Smooth muscle cell of the brain vasculature (primary cell): ENCODE measurements around the gene SLC27A4.

Source experiments
- DNase-seq: peaks from one replicate; pipeline ENCODE4 v3.0.0-alpha.2; 2012; ENCODE audit warnings: low read depth, low spot score

Gene SLC27A4

GRCh38 chr9:128391956-128392301 is 51.6 kb downstream of the SLC27A4 start:
- DNase-seq = no peak

DNA sequence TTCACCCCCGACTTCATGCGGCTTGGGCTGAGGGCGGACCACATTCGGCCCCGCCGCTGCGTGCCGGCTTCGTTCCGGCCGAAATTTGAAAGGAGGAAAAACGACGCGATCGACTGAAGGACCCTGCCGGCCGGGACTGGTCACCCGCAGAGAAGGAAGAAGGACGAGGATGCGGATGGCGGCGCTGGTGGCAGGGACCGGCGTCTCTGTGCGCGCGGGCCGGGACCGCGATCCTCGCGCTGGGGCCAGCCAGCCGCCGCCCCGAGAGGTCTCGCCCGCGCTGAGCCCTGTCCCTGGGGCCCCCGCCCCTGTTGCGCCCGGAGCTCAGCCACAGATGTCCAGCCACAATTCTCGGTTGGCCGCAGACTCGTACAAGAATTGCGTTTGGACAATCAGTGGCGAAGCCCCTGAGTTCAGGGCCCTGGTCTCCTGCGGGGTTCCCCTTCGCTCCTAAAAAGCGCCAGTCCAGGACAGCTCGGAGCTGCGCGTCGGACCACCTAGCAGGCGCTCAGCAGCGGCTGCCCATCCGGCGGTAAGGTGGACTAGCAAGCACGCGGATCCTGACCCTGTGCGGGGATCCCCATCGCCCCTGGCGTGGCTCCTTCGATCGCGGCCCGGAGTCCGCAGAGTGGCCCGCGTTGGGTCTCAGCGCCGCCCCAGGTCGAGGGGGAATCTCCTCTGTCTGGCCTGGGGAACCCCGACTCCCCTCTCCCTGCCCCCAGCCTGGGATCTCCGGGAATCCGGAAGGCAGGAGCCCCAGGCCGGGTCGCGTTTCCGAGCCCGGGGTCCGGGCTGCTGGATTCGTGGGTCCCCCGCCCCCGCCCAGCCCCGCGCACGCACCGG is 52.2 kb downstream of the SLC27A4 start:
- DNase-seq = no peak

- DNase-seq = no peak
Observed at GRCh38 chr9:128393145-128393775, 52.9 kb downstream of the SLC27A4 start.

GRCh38 chr9:128393970-128394369 is 53.6 kb downstream of the SLC27A4 start:
- no peak for DNase-seq

- DNase-seq = no peak
Observed at GRCh38 chr9:128394379-128395168, 54.2 kb downstream of the SLC27A4 start.

DNA sequence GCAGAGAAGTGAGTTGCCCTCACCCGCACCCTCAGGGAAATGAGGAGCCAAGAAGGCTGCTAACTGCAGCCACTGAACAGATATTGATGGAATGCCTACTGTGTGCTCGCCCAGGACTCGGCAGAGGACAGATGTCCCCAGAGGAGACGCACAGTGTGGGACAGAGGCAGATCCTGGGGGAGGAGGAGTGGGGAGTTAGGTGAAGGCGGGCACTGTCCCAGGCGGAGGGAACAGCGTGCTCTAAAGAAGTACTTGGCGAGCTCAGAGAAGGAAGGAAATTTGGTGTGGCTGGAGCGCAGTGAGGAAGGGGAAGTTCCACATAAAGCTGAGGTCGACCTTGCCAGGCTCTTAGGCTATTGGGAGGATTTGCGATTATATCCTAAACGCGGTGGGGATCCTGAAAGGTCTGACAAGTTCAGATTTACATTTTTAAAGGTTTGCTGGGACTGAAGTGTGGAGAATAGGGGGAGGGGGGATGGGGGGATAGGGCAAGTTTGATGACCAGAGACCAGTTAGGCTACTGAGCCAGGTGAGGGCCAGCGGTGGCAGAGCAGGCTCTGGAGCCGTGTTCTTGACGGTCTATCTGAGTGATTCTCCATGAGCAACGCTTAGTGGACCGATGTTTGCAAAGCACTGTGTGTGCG is 56.8 kb downstream of the SLC27A4 start:
- DNase-seq = no peak

GRCh38 chr9:128397831-128398230 is 57.5 kb downstream of the SLC27A4 start:
- DNase-seq = no peak

DNA sequence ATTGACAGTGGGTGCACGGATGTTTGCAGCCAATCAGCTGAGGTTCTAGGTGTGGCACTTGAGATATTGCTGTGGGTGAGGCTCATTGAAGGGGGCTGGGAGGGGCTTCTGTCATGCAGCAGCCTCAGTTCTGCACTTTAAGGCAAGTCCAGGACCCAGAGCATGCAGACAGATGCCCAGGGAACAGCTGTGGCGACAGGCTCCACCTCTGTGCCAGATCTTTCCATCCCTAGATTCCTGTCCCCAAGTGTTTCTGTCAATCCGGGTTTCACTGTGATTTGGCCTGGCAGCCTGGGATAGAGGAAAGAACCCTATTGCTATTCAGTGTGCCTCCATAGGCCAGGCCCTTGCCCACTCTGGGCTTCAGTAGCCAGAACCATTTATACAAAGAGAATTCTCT is 59.5 kb downstream of the SLC27A4 start:
- DNase-seq = no peak

- DNase-seq = no peak
Observed at GRCh38 chr9:128404560-128404959, 64.2 kb downstream of the SLC27A4 start.

DNA sequence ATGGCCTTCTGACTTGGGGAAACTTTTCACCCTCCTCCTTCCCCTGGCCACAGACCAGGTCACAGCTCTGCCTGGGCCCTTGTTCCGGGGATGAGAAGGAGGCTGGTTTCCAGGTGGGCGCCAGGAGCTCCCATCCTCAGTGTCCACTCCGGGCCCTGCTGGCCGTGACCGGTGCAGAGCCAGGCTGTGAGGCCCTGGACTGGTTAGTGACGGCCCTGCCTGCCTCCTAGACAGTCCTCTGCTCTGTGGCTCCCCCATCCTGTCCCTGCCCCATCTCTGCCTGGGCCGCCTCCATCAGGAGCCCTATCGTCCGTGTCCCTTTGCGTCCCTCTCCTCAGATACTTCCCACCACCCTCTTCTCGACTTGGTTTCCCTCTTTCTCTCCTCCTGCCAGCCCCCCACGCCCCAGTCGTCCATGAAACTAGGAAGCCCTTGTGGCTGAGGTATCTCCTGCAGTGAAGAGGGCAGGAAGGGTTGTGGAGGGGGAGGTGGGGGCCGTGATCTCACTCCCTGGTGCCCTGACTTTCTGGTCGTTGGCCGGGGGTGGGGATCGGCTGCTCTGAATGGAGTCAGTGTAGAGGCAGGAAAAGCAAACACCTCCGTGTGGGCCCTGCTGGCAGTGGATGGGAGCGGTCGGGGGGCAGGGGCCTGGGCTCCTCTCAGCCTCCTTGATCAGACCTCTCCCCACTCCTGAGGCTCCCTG is 64.9 kb downstream of the SLC27A4 start:
- no peak for DNase-seq

- DNase-seq = no peak
Observed at GRCh38 chr9:128405780-128406171, 65.4 kb downstream of the SLC27A4 start.

- no peak for DNase-seq
Observed at GRCh38 chr9:128406848-128407391, 66.6 kb downstream of the SLC27A4 start.

- no peak for DNase-seq
Observed at GRCh38 chr9:128408963-128409431, 68.7 kb downstream of the SLC27A4 start.

- no peak for DNase-seq
Observed at GRCh38 chr9:128409450-128409849, 69.1 kb downstream of the SLC27A4 start.

- DNase-seq = no peak
Observed at GRCh38 chr9:128409978-128410377, 69.7 kb downstream of the SLC27A4 start.
